IPS DF 19.7 (cell line): ENCODE data around the gene PRKAB2.
"Not testable (repeated sequence)": the region's sequence is repeated elsewhere in the genome, so short reads cannot be mapped to it uniquely, and the experiment has no call there.

Source experiments
- DNase-seq: peaks from one replicate; pipeline ENCODE4 v3.0.0-alpha.2; 2013; ENCODE audit warnings: low read depth, low spot score

PRKAB2 gene

GRCh38 chr1:147172168-147173016 is at the start of gene PRKAB2:
Gene PRKAB2 (minus strand): TSS chr1:147172470. CDS start chr1:147172144, 326 bp downstream.
- peak; percentile 84 for DNase-seq

GRCh38 chr1:147218606-147219005 is 46.3 kb upstream of the PRKAB2 start:
- DNase-seq = no peak

GRCh38 chr1:147217141-147217540 is 44.9 kb upstream of the PRKAB2 start:
- no peak for DNase-seq

GRCh38 chr1:147216124-147216523 is 43.9 kb upstream of the PRKAB2 start:
- DNase-seq = no peak

GRCh38 chr1:147215540-147215916 is 43.3 kb upstream of the PRKAB2 start:
- DNase-seq = no peak

GRCh38 chr1:147214842-147215539 is 42.7 kb upstream of the PRKAB2 start:
- no peak for DNase-seq

- DNase-seq = no peak
These were observed 42.1 kb upstream of the PRKAB2 start for GRCh38 chr1:147214325-147214724.

- no peak for DNase-seq
These were observed 41.0 kb upstream of the PRKAB2 start for GRCh38 chr1:147213271-147213670.

GRCh38 chr1:147211577-147211976 is 39.3 kb upstream of the PRKAB2 start:
- no peak for DNase-seq

- DNase-seq = no peak
These were observed 38.7 kb upstream of the PRKAB2 start for GRCh38 chr1:147210987-147211386.

GRCh38 chr1:147209825-147210821 is 37.9 kb upstream of the PRKAB2 start:
- no peak for DNase-seq

- no peak for DNase-seq
These were observed 36.3 kb upstream of the PRKAB2 start for GRCh38 chr1:147208619-147209018.

GRCh38 chr1:147207192-147207591 is 34.9 kb upstream of the PRKAB2 start:
- no peak for DNase-seq

GRCh38 chr1:147204080-147204479 is 31.8 kb upstream of the PRKAB2 start:
- DNase-seq = no peak

- no peak for DNase-seq
These were observed 30.3 kb upstream of the PRKAB2 start for GRCh38 chr1:147202576-147202975.

GRCh38 chr1:147201786-147202185 is 29.5 kb upstream of the PRKAB2 start:
- DNase-seq = no peak

- DNase-seq = no peak
These were observed 29.0 kb upstream of the PRKAB2 start for GRCh38 chr1:147201276-147201675.

- DNase-seq = not testable (repeated sequence)
These were observed 25.1 kb upstream of the PRKAB2 start for GRCh38 chr1:147197324-147197723.

- no peak for DNase-seq
These were observed 17.2 kb upstream of the PRKAB2 start for GRCh38 chr1:147189514-147189913.

GRCh38 chr1:147185432-147185831 is 13.2 kb upstream of the PRKAB2 start:
- no peak for DNase-seq

- DNase-seq = no peak
These were observed 5.5 kb upstream of the PRKAB2 start for GRCh38 chr1:147177611-147178380.
